SK-N-SH treated with all-trans-retinoic acid at 6 μM for 48 hours (cell line): Measurements from ENCODE around the gene ATP8A1.

ENCODE experiments used
- ATAC-seq: fragments of 200-7000 bp; cut with Tn5 transposase; 3 replicates; pipeline ENCODE4 v1.9.1; 2020; ENCODE audit warnings: mild to moderate bottlenecking, moderate library complexity
- ARNTL ChIP-seq: fragments of 450-650 bp; formaldehyde crosslinking; IDR thresholded peaks from 2 replicates; pipeline ENCODE4 v1.5.0; 2020; ENCODE audit warnings: low read depth, mild to moderate bottlenecking, moderate library complexity, borderline replicate concordance
- BACH2 ChIP-seq: fragments of 250-450 bp; sonication (Bioruptor Pico); IDR thresholded peaks from 2 replicates; pipeline ENCODE4 v1.9.0; 2021; ENCODE audit warnings: mild to moderate bottlenecking, borderline replicate concordance
- CREB5 ChIP-seq: fragments of 250-450 bp; sonication (Bioruptor Pico); IDR thresholded peaks from 2 replicates; pipeline ENCODE4 v1.5.1; 2020; ENCODE audit warnings: low read depth, mild to moderate bottlenecking, moderate library complexity
- CSDC2 ChIP-seq: fragments of 250-450 bp; sonication (Bioruptor Pico); IDR thresholded peaks from 2 replicates; pipeline ENCODE4 v1.5.0; 2020; ENCODE audit warnings: mild to moderate bottlenecking, moderate library complexity
- ESRRG ChIP-seq: fragments of 250-450 bp; sonication (Bioruptor Pico); IDR thresholded peaks from 2 replicates; pipeline ENCODE4 v1.6.1; 2021; ENCODE audit warnings: mild to moderate bottlenecking
- GLIS3 ChIP-seq: fragments of 250-450 bp; sonication (Bioruptor Pico); IDR thresholded peaks from 2 replicates; pipeline ENCODE4 v1.5.0; 2020; ENCODE audit warnings: mild to moderate bottlenecking, moderate library complexity
- ISL1 ChIP-seq: fragments of 250-450 bp; sonication (Bioruptor Pico); IDR thresholded peaks from 2 replicates; pipeline ENCODE4 v2.1.2; 2022; ENCODE audit warnings: mild to moderate bottlenecking, moderate library complexity
- OSR1 ChIP-seq: fragments of 250-450 bp; sonication (Bioruptor Pico); IDR thresholded peaks from 2 replicates; pipeline ENCODE4 v1.8.0; 2022; ENCODE audit warnings: moderate library complexity, mild to moderate bottlenecking, inconsistent platforms
- PPARA ChIP-seq: fragments of 250-450 bp; sonication (Bioruptor Pico); IDR thresholded peaks from 2 replicates; pipeline ENCODE4 v1.5.0; 2020; ENCODE audit warnings: mild to moderate bottlenecking, borderline replicate concordance
- RARB ChIP-seq: fragments of 250-450 bp; sonication (Bioruptor Pico); IDR thresholded peaks from 2 replicates; pipeline ENCODE4 v1.8.0; 2021; ENCODE audit warnings: mild to moderate bottlenecking, moderate library complexity
- SNAI2 ChIP-seq: fragments of 250-450 bp; sonication (Bioruptor Pico); IDR thresholded peaks from 2 replicates; pipeline ENCODE4 v1.5.0; 2020; ENCODE audit warnings: mild to moderate bottlenecking, moderate library complexity
- TCF4 ChIP-seq: fragments of 250-450 bp; sonication (Bioruptor Pico); IDR thresholded peaks from 2 replicates; pipeline ENCODE4 v1.8.0; 2021; ENCODE audit warnings: mild to moderate bottlenecking, moderate library complexity, borderline replicate concordance
- TOX ChIP-seq: fragments of 250-450 bp; sonication (Bioruptor Pico); IDR thresholded peaks from 2 replicates; pipeline ENCODE4 v1.8.0; 2021; ENCODE audit warnings: mild to moderate bottlenecking, moderate library complexity, borderline replicate concordance
- TSHZ2 ChIP-seq: fragments of 250-450 bp; sonication (Bioruptor Pico); IDR thresholded peaks from 2 replicates; pipeline ENCODE4 v1.5.0; 2020; ENCODE audit warnings: mild to moderate bottlenecking, moderate library complexity
- ZC3H10 ChIP-seq: fragments of 250-450 bp; sonication (Bioruptor Pico); IDR thresholded peaks from 2 replicates; pipeline ENCODE4 v1.5.1; 2021; ENCODE audit warnings: mild to moderate bottlenecking, moderate library complexity
- ZFP3 ChIP-seq: fragments of 250-450 bp; sonication (Bioruptor Pico); IDR thresholded peaks from 2 replicates; pipeline ENCODE4 v1.5.0; 2020; ENCODE audit warnings: mild to moderate bottlenecking, moderate library complexity
- ZFP30 ChIP-seq: fragments of 450-650 bp; formaldehyde crosslinking; IDR thresholded peaks from 2 replicates; pipeline ENCODE4 v1.5.0; 2022; ENCODE audit warnings: mild to moderate bottlenecking, moderate library complexity
- ZNF565 ChIP-seq: fragments of 450-650 bp; formaldehyde crosslinking; conservative IDR thresholded peaks from 2 replicates; pipeline ENCODE4 v1.5.0; 2020; ENCODE audit warnings: low read depth, mild to moderate bottlenecking, moderate library complexity
- ZNF70 ChIP-seq: fragments of 450-650 bp; formaldehyde crosslinking; IDR thresholded peaks from 2 replicates; pipeline ENCODE4 v1.5.0; 2020; ENCODE audit warnings: mild to moderate bottlenecking, moderate library complexity
- TF ChIP-seq, protein P1 (sequence below): fragments of 250-450 bp; sonication (Bioruptor Pico); IDR thresholded peaks from 2 replicates; pipeline ENCODE4 v1.8.0; 2020; ENCODE audit warnings: mild to moderate bottlenecking, moderate library complexity, borderline replicate concordance
- TF ChIP-seq, protein P2 (sequence below): fragments of 250-450 bp; sonication (Bioruptor Pico); IDR thresholded peaks from 2 replicates; pipeline ENCODE4 v1.8.0; 2021; ENCODE audit warnings: low read depth, mild to moderate bottlenecking, moderate library complexity, borderline replicate concordance
- TF ChIP-seq, protein P3 (sequence below): fragments of 250-450 bp; sonication (Bioruptor Pico); IDR thresholded peaks from 2 replicates; pipeline ENCODE4 v1.5.1; 2021; ENCODE audit warnings: mild to moderate bottlenecking, moderate library complexity

The ATP8A1 gene

GRCh38 chr4:42488114-42488513 lies 168.8 kb downstream of the ATP8A1 start:
- no peak for ATAC-seq
- TF ChIP-seq ISL1, result no peak
- no peak for TF ChIP-seq OSR1
- TF ChIP-seq TOX (CRISPR knock-in tag), result no peak
- TF ChIP-seq ZNF565 (CRISPR knock-in tag), result no peak
- no peak for TF ChIP-seq ARNTL
- no peak for TF ChIP-seq GLIS3 (CRISPR knock-in tag)
- TF ChIP-seq, protein P1, sequence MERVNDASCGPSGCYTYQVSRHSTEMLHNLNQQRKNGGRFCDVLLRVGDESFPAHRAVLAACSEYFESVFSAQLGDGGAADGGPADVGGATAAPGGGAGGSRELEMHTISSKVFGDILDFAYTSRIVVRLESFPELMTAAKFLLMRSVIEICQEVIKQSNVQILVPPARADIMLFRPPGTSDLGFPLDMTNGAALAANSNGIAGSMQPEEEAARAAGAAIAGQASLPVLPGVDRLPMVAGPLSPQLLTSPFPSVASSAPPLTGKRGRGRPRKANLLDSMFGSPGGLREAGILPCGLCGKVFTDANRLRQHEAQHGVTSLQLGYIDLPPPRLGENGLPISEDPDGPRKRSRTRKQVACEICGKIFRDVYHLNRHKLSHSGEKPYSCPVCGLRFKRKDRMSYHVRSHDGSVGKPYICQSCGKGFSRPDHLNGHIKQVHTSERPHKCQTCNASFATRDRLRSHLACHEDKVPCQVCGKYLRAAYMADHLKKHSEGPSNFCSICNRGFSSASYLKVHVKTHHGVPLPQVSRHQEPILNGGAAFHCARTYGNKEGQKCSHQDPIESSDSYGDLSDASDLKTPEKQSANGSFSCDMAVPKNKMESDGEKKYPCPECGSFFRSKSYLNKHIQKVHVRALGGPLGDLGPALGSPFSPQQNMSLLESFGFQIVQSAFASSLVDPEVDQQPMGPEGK (CRISPR knock-in tag), result no peak
- TF ChIP-seq BACH2 (CRISPR knock-in tag), result no peak
- TF ChIP-seq PPARA, result no peak
- no peak for TF ChIP-seq CSDC2
- no peak for TF ChIP-seq TSHZ2
- TF ChIP-seq, protein P2, sequence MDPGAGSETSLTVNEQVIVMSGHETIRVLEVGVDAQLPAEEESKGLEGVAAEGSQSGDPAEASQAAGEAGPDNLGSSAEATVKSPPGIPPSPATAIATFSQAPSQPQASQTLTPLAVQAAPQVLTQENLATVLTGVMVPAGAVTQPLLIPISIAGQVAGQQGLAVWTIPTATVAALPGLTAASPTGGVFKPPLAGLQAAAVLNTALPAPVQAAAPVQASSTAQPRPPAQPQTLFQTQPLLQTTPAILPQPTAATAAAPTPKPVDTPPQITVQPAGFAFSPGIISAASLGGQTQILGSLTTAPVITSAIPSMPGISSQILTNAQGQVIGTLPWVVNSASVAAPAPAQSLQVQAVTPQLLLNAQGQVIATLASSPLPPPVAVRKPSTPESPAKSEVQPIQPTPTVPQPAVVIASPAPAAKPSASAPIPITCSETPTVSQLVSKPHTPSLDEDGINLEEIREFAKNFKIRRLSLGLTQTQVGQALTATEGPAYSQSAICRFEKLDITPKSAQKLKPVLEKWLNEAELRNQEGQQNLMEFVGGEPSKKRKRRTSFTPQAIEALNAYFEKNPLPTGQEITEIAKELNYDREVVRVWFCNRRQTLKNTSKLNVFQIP (CRISPR knock-in tag), result no peak
- TF ChIP-seq ZFP3 (CRISPR knock-in tag), result no peak
- no peak for TF ChIP-seq SNAI2 (CRISPR knock-in tag)
- TF ChIP-seq ESRRG (CRISPR knock-in tag), result no peak
- TF ChIP-seq RARB (CRISPR knock-in tag), result no peak
- no peak for TF ChIP-seq TCF4 (CRISPR knock-in tag)
- TF ChIP-seq, protein P3, sequence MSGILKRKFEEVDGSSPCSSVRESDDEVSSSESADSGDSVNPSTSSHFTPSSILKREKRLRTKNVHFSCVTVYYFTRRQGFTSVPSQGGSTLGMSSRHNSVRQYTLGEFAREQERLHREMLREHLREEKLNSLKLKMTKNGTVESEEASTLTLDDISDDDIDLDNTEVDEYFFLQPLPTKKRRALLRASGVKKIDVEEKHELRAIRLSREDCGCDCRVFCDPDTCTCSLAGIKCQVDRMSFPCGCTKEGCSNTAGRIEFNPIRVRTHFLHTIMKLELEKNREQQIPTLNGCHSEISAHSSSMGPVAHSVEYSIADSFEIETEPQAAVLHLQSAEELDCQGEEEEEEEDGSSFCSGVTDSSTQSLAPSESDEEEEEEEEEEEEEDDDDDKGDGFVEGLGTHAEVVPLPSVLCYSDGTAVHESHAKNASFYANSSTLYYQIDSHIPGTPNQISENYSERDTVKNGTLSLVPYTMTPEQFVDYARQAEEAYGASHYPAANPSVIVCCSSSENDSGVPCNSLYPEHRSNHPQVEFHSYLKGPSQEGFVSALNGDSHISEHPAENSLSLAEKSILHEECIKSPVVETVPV (CRISPR knock-in tag), result no peak

DNA sequence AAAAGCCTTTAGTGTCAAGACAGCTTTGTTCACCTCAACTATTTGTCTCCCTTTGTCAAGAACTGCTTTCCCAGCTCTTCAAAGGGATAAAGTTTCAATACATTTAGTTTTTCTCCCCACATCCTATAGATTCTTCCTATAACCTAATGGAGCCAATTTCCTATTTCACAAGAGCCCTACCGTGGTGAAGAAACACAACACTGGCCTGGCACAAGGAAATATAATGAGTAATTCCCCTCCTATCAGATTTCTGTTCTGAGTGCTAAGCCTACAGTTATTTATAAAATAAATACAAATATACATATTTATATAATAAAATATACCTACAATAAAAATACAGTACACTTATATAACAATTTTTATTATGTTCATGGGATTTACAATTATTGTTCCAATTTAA lies 169.7 kb downstream of the ATP8A1 start:
- ATAC-seq, result no peak
- TF ChIP-seq RARB (CRISPR knock-in tag) (no peak), CREB5 (CRISPR knock-in tag) (no peak), TSHZ2 (no peak), BACH2 (CRISPR knock-in tag) (no peak), TOX (CRISPR knock-in tag) (no peak), ZFP30 (CRISPR knock-in tag) (no peak), CSDC2 (no peak), ESRRG (CRISPR knock-in tag) (no peak), TCF4 (CRISPR knock-in tag) (no peak), ZFP3 (CRISPR knock-in tag) (no peak), ZC3H10 (no peak), ZNF70 (CRISPR knock-in tag) (no peak), PPARA (no peak)
- TF ChIP-seq, protein P3 (CRISPR knock-in tag), result no peak
- TF ChIP-seq, protein P2 (CRISPR knock-in tag), result no peak
- TF ChIP-seq, protein P1 (CRISPR knock-in tag), result no peak
